Neuronal stem cell (in vitro differentiated cells): ENCODE data around the gene JAML.
A peak's percentile ranks its signal among the peaks of the same experiment; 100 is the strongest.

Experiments
- DNase-seq: peaks from one replicate; pipeline ENCODE4 v3.0.0-alpha.2; 2013; ENCODE audit warnings: low spot score
- H2AFZ ChIP-seq: one replicate; pipeline ENCODE4 v1.6.1; 2013; ENCODE audit warnings: mild to moderate bottlenecking, low read length, inconsistent platforms
- H2AK5ac ChIP-seq: 2 replicates; pipeline ENCODE4 v1.6.1; 2013; ENCODE audit warnings: low read depth, mild to moderate bottlenecking, inconsistent platforms, low read length, moderate library complexity, mixed read lengths
- H2BK120ac ChIP-seq: 2 replicates; pipeline ENCODE4 v1.6.1; 2013; ENCODE audit warnings: low read depth, mild to moderate bottlenecking, inconsistent platforms, low read length, moderate library complexity, mixed read lengths
- H2BK12ac ChIP-seq: one replicate; pipeline ENCODE4 v1.6.1; 2013; ENCODE audit warnings: low read length, inconsistent platforms
- H2BK15ac ChIP-seq: 2 replicates; pipeline ENCODE4 v1.6.1; 2013; ENCODE audit warnings: mild to moderate bottlenecking, low read length, inconsistent platforms, mixed read lengths
- H2BK5ac ChIP-seq: one replicate; pipeline ENCODE4 v1.6.1; 2013; ENCODE audit warnings: inconsistent platforms, mild to moderate bottlenecking, low read length, moderate library complexity
- H3K14ac ChIP-seq: one replicate; pipeline ENCODE4 v1.6.1; 2013; ENCODE audit warnings: low read length, inconsistent platforms
- H3K18ac ChIP-seq: 2 replicates; pipeline ENCODE4 v1.6.1; 2013; ENCODE audit warnings: low read length, inconsistent platforms
- H3K23ac ChIP-seq: 2 replicates; pipeline ENCODE4 v1.6.1; 2013; ENCODE audit warnings: low read depth, mild to moderate bottlenecking, mixed read lengths, low read length, inconsistent platforms; ENCODE audit not compliant: poor library complexity
- H3K27ac ChIP-seq: replicated peaks from 3 replicates; pipeline ENCODE4 v1.5.1; 2013; ENCODE audit warnings: low read length, inconsistent platforms
- H3K27me3 ChIP-seq, 3 experiments: 2 replicates each; pipeline ENCODE4 v1.6.1; 2013; ENCODE audit warnings: low read length in 3 of 3, mild to moderate bottlenecking in 2 of 3, inconsistent platforms in 1 of 3, low read depth in 1 of 3, mixed read lengths in 1 of 3, moderate library complexity in 1 of 3; ENCODE audit not compliant: control insufficient read depth in 3 of 3, insufficient read depth in 3 of 3
- H3K36me3 ChIP-seq, 2 donors: replicated peaks in 1 of 2; 2 replicates each; pipeline ENCODE4 v1.6.1; 2013; ENCODE audit warnings: low read length in 2 of 2; ENCODE audit not compliant: control insufficient read depth in 2 of 2, insufficient read depth in 2 of 2
- H3K4ac ChIP-seq: 2 replicates; pipeline ENCODE4 v1.6.1; 2013; ENCODE audit warnings: inconsistent platforms, mild to moderate bottlenecking, low read length, moderate library complexity
- H3K4me1 ChIP-seq, 2 donors: 1 replicate in 1 of 2; 2 replicates in 1 of 2; pipeline ENCODE4 v1.6.1; 2013; ENCODE audit warnings: low read length in 2 of 2, low read depth in 1 of 2; ENCODE audit not compliant: control insufficient read depth in 2 of 2, insufficient read depth in 1 of 2
- H3K4me2 ChIP-seq: one replicate; pipeline ENCODE4 v1.6.1; 2013; ENCODE audit warnings: mild to moderate bottlenecking, low read length, inconsistent platforms; ENCODE audit not compliant: insufficient read depth, poor library complexity, severe bottlenecking
- H3K4me3 ChIP-seq, 2 donors: 2 replicates each; pipeline ENCODE4 v1.5.1; 2013; ENCODE audit warnings: low read length in 2 of 2, mild to moderate bottlenecking in 2 of 2, inconsistent platforms in 1 of 2, moderate library complexity in 1 of 2
- H3K79me1 ChIP-seq: one replicate; pipeline ENCODE4 v1.6.1; 2013; ENCODE audit warnings: low read depth, mild to moderate bottlenecking, inconsistent platforms, low read length, moderate library complexity
- H3K9ac ChIP-seq: one replicate; pipeline ENCODE4 v1.6.1; 2013; ENCODE audit warnings: mild to moderate bottlenecking, low read depth, low read length, inconsistent platforms; ENCODE audit not compliant: poor library complexity
- H3K9me3 ChIP-seq, 2 donors: replicated peaks in 1 of 2; 2 replicates each; pipeline versions ENCODE3 to v1.6.1; 2013; ENCODE audit warnings: low read length in 2 of 2, mild to moderate bottlenecking in 2 of 2, inconsistent platforms in 1 of 2, low read depth in 1 of 2, mixed read lengths in 1 of 2, moderate library complexity in 1 of 2; ENCODE audit not compliant: control insufficient read depth in 2 of 2, insufficient read depth in 1 of 2
- H4K8ac ChIP-seq: one replicate; pipeline ENCODE4 v1.6.1; 2013; ENCODE audit warnings: low read depth, mild to moderate bottlenecking, inconsistent platforms, low read length, moderate library complexity
- H4K91ac ChIP-seq: one replicate; pipeline ENCODE4 v1.6.1; 2013; ENCODE audit warnings: low read length, low read depth, mild to moderate bottlenecking, inconsistent platforms; ENCODE audit not compliant: poor library complexity
- WGBS, 2 donors: extraction: QIAGEN DNeasy Blood & Tissue Kit; methylation state at CpG; one replicate each; pipeline ENCODE4 v1.1.7; 2013; ENCODE audit warnings: missing lambda C conversion rate in 2 of 2, mixed read lengths in 1 of 2; ENCODE audit not compliant: insufficient read length in 2 of 2, insufficient replicate concordance in 1 of 2; ENCODE audit errors: extremely low coverage in 2 of 2; 5-methylcytosine and 5-hydroxymethylcytosine counted together

JAML gene

GRCh38 chr11:118171269-118172062 is 53.3 kb downstream of the JAML start:
- no peaks in the 10 kb centered on the region for H3K79me1 ChIP-seq
- peak overlapping the region; percentile 47 for H3K14ac ChIP-seq
- peak overlapping the region; percentile 35 for H3K18ac ChIP-seq
- H3K27ac ChIP-seq, result no peak overlapping the region
- no peak overlapping the region for H2BK120ac ChIP-seq
- H3K27me3 ChIP-seq, result peaks cover 0 to 91% (median 46%) of the 10 kb centered on the region in 3 experiments
- peak overlapping the region; percentile 5 for H2AK5ac ChIP-seq
- no peak overlapping the region for H2BK15ac ChIP-seq
- H4K91ac ChIP-seq, result no peak overlapping the region
- DNase-seq, result peak; percentile 80
- peak overlapping the region; percentile 46 for H3K4me2 ChIP-seq
- no peak overlapping the region for H2BK12ac ChIP-seq
- H3K4me3 ChIP-seq, result no peak overlapping the region
- peaks cover 0 to 15% of the 10 kb centered on the region in 2 donors for H3K4me1 ChIP-seq
- no peak overlapping the region for H3K4ac ChIP-seq
- H3K36me3 ChIP-seq, result no peaks in the 10 kb centered on the region
- no CpG with 5 or more reads among the region's 29 CpGs for WGBS, 2 donors
- H2BK5ac ChIP-seq, result no peak overlapping the region
- H3K9ac ChIP-seq, result no peak overlapping the region
- peak overlapping the region; percentile 58 for H2AFZ ChIP-seq
- H3K23ac ChIP-seq, result peak overlapping the region; percentile 44
- H4K8ac ChIP-seq, result no peak overlapping the region
- no peaks in the 10 kb centered on the region for H3K9me3 ChIP-seq

GRCh38 chr11:118170882-118171268 is 53.9 kb downstream of the JAML start:
- Histone ChIP-seq H3K79me1 (no peaks in the 10 kb centered on the region), H3K4me2 (no peak overlapping the region), H2BK15ac (no peak overlapping the region), H3K18ac (no peak overlapping the region), H2BK12ac (no peak overlapping the region), H3K4me1 (peaks cover 0 to 13% of the 10 kb centered on the region in 2 donors), H3K23ac (no peak overlapping the region), H2BK120ac (no peak overlapping the region), H3K9me3 (no peaks in the 10 kb centered on the region), H4K91ac (no peak overlapping the region), H4K8ac (no peak overlapping the region), H2AK5ac (peak overlapping the region; percentile 5), H3K27me3 (peaks cover 0 to 91% (median 42%) of the 10 kb centered on the region in 3 experiments), H3K36me3 (no peaks in the 10 kb centered on the region), H3K4me3 (no peak overlapping the region), H3K4ac (no peak overlapping the region), H2BK5ac (no peak overlapping the region), H2AFZ (no peak overlapping the region), H3K14ac (no peak overlapping the region), H3K27ac (no peak overlapping the region), H3K9ac (no peak overlapping the region)
- WGBS, 2 donors, result no CpG with 5 or more reads among the region's 8 CpGs
- DNase-seq, result no peak

- H3K4me2 ChIP-seq, result no peak overlapping the region
- peaks cover 0 to 86% (median 36%) of the 10 kb centered on the region in 3 experiments for H3K27me3 ChIP-seq
- no peak overlapping the region for H4K8ac ChIP-seq
- H3K18ac ChIP-seq, result no peak overlapping the region
- no peak overlapping the region for H2BK5ac ChIP-seq
- H2AFZ ChIP-seq, result no peak overlapping the region
- no peak overlapping the region for H4K91ac ChIP-seq
- H3K14ac ChIP-seq, result no peak overlapping the region
- H3K9me3 ChIP-seq, result no peaks in the 10 kb centered on the region
- H3K4ac ChIP-seq, result no peak overlapping the region
- no peaks in the 10 kb centered on the region for H3K79me1 ChIP-seq
- no peak overlapping the region for H3K23ac ChIP-seq
- no peak for DNase-seq
- H3K4me1 ChIP-seq, result peaks cover 0 to 8% of the 10 kb centered on the region in 2 donors
- no peak overlapping the region for H3K4me3 ChIP-seq
- no peak overlapping the region for H3K9ac ChIP-seq
- WGBS, 2 donors, result no CpG with 5 or more reads among the region's 9 CpGs
- H2BK12ac ChIP-seq, result no peak overlapping the region
- H2BK120ac ChIP-seq, result no peak overlapping the region
- H2AK5ac ChIP-seq, result no peak overlapping the region
- no peak overlapping the region for H3K27ac ChIP-seq
- H2BK15ac ChIP-seq, result no peak overlapping the region
- H3K36me3 ChIP-seq, result no peaks in the 10 kb centered on the region
These were observed 54.6 kb downstream of the JAML start for GRCh38 chr11:118170231-118170630.

- no peak for DNase-seq
- H3K4me1 ChIP-seq, result peaks cover 0 to 3% of the 10 kb centered on the region in 2 donors
- no peak overlapping the region for H3K27ac ChIP-seq
- no peaks in the 10 kb centered on the region for H3K9me3 ChIP-seq
- no peak overlapping the region for H2BK120ac ChIP-seq
- H3K79me1 ChIP-seq, result no peaks in the 10 kb centered on the region
- no peak overlapping the region for H2BK5ac ChIP-seq
- H3K23ac ChIP-seq, result no peak overlapping the region
- WGBS, 2 donors, result no CpG with 5 or more reads among the region's 7 CpGs
- H3K4me2 ChIP-seq, result no peak overlapping the region
- no peak overlapping the region for H3K18ac ChIP-seq
- H2AFZ ChIP-seq, result no peak overlapping the region
- H2BK12ac ChIP-seq, result no peak overlapping the region
- H3K9ac ChIP-seq, result no peak overlapping the region
- H4K91ac ChIP-seq, result no peak overlapping the region
- H3K27me3 ChIP-seq, result peaks cover 0 to 84% (median 31%) of the 10 kb centered on the region in 3 experiments
- H2AK5ac ChIP-seq, result peak overlapping the region; percentile 15
- H3K14ac ChIP-seq, result no peak overlapping the region
- no peak overlapping the region for H3K4me3 ChIP-seq
- no peak overlapping the region for H2BK15ac ChIP-seq
- H4K8ac ChIP-seq, result no peak overlapping the region
- H3K4ac ChIP-seq, result no peak overlapping the region
- no peaks in the 10 kb centered on the region for H3K36me3 ChIP-seq
These were observed 55.3 kb downstream of the JAML start for GRCh38 chr11:118169300-118170140.
